GM18507 (cell line): ENCODE results near the gene MB21D2.
"Not testable (repeated sequence)": the region's sequence is repeated elsewhere in the genome, so short reads cannot be mapped to it uniquely, and the experiment has no call there.

Experiments used
- DNase-seq: peaks from one replicate; pipeline ENCODE4 v3.0.0; 2011; ENCODE audit warnings: low read depth; ENCODE audit not compliant: insufficient read length; ENCODE audit errors: extremely low spot score
- FAIRE-seq: peaks from 2 replicates; lab custom pipeline; 2011; peaks lifted over from hg19 to GRCh38; lab: Jason Lieb, UNC

Gene MB21D2

DNA sequence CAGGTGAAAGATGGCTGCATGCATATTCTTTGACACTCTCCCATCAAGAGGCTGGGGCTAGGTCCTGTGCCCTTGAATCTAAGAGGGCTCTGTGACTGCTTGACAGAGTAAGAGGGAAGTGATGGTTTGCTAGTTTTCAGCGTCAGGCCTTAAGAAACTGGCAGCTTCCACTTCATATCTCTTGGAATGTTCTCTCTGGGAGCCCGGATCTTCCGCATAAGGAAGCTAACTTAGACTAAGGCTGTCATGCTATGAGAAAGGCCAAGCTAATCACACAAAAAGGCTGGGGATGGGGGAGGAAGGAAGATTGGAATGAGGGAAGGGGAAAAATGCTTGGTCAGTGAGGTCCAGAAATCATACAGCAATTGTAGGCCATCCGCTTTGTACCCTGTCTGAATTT, 50.0 kb downstream of the MB21D2 start:
- DNase-seq (no peak), FAIRE-seq (no peak)

DNA sequence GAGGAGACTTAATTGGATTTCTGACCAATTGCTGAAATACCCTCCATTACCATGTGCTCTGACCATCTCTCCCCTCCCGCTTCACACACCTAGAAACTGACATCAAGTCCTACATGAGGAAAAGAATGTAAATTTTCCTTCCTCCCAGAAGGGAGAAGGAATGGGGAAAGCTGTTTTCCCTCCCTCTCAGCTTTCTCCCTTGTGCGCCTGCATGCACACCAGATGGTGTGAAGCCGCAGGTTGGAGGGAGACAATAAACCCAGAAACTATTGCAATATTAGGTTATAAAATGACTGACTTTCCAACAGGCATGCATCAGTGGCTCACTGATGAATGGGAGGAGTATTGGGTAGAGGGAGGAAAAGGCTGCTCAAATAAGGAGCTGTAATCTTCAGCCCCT, 50.9 kb downstream of the MB21D2 start:
- FAIRE-seq (no peak), DNase-seq (no peak)

DNA sequence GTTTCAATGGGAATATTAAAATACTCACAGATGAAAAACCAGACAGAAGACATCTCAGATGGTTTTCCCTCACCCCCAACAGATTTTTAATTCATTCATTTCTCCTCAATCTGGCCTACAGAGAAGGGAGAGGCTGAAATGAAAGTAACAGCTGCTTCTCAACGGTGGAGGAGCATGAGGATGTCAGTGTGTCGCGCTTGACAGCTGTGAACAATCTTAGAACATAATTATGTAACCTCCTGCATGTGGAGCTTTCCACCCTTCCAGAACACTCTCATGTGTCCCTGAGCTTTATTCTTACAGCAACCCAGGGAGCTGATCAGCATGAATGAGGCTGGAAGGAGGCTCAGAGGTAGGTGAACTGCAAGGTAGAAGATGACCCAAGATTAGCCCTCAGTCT, 52.7 kb downstream of the MB21D2 start:
- FAIRE-seq, result peak; percentile 87
- no peak for DNase-seq

DNA sequence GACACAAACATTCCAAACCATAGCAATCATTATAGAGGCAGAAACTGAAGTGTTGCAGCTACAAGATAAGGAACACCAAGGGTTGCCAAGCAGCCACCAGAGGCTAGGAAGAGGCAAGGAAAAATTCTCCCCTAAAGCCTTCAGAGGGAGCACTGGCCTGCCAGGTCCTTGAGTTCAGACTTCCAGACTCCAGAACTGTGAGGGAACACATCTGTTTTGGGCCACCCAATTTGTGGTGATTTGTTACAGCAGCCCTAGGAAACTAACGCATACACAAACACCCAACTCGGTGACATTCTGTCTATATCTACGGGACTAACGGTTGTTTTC, 54.6 kb downstream of the MB21D2 start:
- FAIRE-seq (no peak), DNase-seq (no peak)

DNA sequence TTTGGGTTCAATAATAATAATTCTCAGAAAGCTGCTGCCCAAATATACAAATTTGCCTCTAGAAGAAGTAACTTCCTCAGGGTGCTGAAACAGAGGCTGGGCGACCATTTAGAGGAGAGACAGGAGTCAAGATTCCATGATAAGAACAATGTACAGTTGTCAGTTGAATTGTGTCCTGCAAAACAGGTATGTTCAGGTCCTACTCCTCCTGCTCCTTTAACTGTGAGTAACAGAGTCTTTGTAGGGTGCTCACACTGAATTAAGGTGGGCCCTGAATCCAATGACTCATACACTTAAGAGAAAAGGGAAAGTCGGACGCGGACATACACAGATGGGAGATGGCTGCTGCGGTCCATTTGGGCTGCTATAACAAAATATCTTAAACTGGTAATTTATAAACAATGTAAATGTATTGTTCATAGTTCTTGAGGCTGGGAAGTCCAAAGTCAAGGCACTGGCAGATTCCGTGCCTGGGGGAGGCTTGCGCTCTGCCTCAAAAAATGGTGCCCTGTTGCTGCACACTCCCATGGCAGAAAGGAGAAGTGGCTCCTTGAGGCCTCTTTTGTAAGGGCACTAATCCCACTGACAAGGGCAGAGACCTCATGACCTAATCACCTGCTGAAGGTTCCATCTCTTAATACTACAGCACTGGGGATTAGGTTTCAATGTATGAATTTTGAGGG, 55.1 kb downstream of the MB21D2 start:
- DNase-seq, result no peak
- no peak for FAIRE-seq

DNA sequence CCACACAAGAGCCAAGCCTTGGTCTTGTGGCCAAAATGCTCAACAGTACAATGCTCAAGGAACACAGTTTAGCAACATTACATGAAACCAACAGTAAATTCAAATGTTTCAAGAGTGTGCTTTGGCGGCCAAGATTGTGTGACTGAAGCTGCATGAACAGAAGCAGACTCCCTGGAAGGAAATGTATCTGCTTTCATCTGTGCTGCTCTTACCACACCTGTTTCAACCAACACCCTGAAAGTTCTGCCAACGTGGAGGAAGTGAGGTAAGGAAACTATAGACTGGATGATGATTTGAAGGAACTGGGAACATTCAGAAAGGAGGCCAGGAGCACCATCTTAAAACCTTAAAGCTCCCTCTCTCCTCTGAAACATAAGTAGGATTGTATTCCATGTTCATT, 55.7 kb downstream of the MB21D2 start:
- FAIRE-seq (peak; percentile 65), DNase-seq (no peak)

DNA sequence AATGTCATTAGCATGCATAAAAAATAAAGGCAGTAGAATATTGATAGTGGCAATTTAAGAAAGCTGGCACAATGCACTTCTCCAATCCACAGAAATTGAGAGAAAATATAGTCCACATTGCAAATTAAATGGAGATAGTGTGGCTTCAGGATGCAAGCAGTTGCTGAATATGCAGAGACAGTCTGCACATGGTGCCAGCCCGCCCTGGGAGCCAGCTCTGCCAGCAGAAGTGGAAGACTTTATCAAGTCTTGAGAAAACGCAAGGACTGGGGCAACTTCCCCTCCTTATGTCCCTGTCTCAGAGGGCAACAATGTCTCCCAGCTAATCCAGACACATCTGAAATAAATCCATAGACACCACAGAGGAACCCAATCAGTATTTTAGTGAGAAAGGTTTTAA, 57.2 kb downstream of the MB21D2 start:
- DNase-seq (no peak), FAIRE-seq (no peak)

DNA sequence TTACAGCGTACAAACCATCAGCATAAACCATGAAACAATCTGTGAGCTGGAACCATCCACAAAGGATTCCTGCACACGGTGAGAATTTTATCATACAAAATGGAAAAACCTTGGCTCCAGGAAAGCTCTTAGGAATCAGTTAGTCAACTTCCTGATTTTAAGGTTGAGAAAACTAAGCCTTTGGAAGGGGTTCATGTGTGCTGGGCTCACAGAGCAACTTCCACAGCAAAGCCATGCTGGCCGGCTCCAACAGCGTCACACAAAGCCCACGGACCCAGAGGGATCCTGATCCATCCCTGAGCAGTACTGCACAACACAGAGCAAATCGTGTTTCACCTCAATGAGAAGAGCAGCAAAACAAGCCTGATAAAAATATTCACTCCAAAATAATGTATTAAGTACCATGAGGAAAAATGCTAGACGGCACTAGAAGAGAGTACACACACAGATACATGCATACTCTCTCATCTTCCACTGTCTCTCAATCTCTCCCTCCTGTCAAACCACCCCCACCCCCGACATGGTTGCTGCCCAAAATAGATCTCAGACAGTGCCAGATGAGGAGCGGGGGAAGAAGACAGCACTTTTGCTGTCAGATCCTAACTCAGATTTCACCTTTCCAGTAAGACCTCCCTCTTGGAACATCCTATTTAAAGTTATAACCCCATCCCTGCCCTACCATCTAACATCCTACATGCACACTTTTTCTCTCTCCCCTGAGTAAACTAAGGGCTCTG, 58.6 kb downstream of the MB21D2 start:
- FAIRE-seq (no peak), DNase-seq (no peak)

DNA sequence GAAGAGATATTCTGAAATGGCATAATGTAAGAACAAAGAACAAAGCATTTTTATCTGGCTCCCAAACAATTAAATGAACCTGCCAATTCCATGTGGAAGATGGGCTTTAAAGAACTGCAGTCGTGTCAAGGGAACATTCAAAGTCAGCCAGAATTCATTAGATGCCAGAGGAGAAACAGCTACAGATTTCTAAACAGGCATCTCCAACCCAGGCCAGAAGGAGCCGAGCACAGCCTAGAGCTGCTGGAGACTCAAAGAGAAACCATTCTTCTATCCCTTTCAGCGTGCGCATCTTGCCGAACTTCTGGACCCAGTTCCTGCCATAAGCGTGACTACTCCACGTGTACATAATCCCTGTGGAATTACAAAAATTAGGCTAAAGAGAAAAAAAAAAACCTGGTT, 60.4 kb downstream of the MB21D2 start:
- FAIRE-seq, result no peak
- DNase-seq, result no peak

DNA sequence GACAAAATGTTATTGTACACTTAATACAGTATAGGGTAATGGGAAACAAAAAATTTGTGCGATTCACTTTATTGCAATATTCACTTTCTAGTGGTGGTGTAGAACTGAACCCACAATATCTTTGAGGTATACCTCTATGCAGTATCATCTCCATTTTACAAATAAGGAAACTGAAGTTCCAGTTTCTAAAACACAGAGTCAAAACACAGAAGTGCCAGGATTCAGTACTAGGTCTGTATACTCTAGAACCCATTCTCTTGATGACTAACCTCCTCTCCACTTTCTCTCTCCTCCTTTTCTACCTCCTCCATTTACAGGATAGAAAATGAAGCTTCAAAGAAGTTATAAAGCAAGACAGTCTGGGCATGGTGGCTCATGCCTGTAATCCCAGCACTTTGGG, 62.2 kb downstream of the MB21D2 start:
- no peak for DNase-seq
- FAIRE-seq, result peak; percentile 35

DNA sequence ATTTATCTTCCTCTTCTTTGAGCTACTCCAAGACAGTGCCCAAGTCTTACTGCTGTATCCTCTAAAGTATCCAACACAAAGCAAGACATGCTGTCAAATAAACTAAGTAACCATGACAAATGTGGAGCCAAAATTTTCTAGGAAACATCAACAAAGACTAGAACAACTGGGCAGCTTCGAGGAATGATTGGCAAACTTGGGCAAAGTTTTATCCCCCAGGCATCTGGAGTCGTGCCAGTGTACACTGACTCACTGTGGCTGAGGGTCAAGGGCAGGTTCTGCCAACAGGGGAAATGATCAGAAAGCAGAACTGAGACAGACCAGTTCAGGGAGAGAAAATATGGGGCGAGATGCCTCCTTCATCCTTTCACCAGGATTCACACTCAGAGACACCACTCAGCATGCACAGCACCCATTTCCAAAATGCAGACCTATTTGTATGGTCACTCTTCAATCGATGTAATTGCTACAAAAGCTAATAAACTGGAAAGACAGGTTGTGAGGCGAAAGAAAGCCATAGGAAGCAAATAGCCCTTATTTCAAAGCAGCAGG, 65.8 kb downstream of the MB21D2 start:
- peak; percentile 81 for FAIRE-seq
- DNase-seq, result no peak

DNA sequence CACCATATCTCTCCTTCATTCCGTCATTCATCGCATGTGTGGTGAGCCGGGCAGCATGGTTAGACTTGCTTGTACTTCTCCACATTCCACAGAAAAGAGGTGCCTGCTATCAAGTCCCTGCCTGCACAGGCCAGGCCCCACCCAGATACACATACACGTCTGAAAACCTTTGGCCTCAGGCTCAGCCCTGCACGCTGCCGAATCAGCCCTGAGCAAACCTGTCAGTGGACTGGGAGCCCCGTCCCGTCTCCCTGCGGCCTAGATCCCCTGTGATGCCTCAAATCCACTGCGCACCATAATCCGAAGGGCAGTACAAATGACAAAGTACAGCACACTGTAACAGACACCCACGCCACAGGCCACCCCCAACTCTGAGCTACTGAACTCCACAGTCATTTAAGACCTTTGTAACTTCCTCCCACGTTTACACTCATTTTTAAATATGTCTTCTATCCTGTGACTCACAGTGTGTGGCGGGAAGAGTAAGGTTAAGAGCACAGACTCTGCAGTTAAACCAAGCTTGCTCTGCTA, 67.1 kb downstream of the MB21D2 start:
- FAIRE-seq (peak; percentile 79), DNase-seq (no peak)

DNA sequence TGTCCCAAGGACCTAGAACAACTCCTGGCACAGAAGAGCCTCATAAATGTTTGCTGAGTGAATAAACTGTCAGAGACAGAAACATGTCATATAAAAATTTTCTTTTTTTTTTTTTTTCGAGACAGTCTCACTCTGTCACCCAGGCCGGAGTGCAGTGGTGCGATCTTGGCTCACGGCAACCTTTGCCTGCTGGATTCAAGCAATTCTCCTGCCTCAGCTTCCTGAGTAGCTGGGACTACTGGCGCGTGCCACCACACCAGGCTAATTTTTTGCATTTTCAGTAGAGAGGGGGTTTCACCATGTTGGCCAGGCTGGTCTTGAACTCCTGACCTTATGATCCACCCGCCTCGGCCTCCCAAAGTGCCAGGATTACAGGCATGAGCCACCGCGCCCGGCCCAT, 67.8 kb downstream of the MB21D2 start:
- peak; percentile 18 for FAIRE-seq
- DNase-seq, result not testable (repeated sequence)

DNA sequence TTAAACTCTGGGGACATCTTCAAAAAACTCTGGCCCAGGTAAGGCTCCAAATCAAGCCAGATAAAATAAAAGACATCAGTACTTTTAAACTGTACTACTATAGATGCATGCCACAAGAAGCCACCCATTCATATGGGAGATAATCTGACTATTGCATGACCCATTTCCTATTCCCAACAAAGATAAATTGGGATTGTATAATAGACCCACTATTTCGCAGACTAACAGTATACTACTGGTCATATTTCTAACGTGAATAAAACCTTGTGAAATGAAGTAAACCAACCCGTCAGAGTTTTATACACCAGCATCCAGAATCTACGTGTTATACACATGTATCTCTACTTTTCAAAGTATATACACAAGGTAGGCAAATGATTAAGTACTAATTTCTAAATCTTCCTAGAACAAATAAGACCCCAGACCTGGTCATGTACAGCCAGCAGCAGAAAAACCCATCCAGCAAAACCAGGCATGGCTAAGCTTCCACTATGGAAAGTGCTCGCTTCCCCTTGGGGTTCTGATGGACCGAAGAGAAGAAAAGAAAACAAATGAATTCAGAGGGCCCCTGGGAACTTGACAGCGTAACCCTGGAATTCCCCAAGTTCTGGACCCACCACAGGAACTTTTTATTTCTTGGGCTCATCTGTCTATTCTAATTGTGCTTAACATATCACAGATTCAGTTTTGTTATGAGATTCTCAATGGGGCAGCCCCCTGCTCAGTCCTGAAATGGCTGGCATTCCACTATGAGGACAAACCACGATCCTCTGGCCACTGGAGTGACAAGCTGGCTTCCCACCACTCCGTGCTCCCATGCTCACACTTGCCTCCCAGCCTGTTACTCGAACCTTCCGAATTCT, 69.1 kb downstream of the MB21D2 start:
- DNase-seq, result no peak
- peak; percentile 75 for FAIRE-seq

DNA sequence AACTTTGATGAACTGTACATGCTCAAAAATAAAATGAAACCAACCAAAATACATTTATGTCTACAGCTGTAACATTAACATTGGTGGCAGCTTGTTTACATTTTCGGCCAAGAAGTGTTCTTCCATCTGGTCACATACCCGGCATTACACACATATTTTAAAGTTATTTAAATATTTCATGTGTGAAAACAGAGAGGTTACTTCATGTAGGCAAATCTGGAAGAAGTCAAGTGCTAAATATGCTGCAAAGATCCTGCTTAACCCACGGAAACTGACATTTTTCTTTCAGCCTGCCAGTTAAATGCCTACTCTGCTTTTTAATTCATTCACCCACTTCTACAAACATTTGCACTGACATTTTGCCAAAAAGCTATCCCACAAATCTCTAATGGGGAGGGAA, 69.7 kb downstream of the MB21D2 start:
- no peak for DNase-seq

DNA sequence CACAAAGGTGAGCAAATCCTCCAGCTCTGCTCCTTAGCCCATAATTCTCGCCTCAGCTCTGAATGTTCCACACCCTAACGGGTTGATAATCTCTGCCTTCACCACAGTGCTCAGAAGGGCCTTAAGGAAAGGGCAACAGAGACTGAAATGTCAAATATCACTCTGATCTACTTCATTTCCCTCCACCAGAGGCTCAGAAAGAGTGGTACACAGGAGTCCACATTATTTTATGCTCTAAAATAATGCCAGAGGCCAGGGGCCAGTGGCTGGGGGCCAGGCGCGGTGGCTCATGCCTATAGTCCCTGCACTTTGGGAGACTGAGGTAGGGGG, 72.2 kb downstream of the MB21D2 start:
- no peak for DNase-seq
- no peak for FAIRE-seq

More for the DNA sequence above, 69.7 kb downstream of the MB21D2 start:
- FAIRE-seq, result peak; percentile 55

DNA sequence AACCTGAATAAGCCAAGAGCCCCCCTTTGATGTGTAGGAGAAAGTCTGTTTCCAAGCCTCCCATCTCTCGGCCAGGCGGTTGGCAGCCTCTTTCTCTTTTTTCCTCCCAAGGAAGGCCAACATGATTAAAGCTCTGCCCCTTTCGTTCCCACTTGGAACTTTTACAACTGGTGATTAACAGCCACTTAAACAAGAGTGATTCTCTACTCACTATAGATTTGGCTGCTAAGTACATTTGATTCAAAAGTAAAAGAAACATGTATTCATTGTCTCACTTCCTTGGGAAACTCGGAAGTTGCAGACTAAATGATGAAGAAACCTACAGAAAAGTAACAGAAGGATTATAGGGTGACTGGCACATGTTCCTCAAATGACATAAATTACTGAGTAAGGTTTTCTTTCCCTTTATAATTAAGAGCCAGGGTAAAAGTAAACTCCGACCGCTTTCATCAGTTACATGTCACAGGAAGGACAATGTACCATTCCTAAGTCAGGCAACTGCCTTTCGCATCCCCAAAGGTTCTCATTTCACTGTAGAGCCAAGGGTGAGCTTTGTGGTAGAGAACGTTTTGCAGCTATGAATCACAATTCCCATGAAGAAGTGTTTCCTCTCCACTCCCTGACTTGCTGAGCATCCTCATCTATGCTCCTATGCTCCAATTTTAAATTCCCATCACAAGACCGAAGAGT, 72.7 kb downstream of the MB21D2 start:
- DNase-seq, result no peak
- no peak for FAIRE-seq

DNA sequence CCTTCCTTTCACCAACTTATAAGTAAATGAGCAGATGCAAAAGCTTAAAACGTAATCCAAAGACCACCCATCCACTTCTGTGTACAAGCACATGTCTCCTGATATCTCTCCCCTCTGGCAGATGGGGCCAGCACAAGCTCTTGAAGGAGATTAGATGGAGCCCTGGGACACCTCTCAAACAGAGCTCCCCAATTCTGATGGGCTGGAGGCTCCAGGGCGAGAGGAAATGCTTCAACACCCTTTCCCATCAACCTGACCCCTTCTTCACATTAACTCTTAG, 73.2 kb downstream of the MB21D2 start:
- DNase-seq (no peak), FAIRE-seq (no peak)

DNA sequence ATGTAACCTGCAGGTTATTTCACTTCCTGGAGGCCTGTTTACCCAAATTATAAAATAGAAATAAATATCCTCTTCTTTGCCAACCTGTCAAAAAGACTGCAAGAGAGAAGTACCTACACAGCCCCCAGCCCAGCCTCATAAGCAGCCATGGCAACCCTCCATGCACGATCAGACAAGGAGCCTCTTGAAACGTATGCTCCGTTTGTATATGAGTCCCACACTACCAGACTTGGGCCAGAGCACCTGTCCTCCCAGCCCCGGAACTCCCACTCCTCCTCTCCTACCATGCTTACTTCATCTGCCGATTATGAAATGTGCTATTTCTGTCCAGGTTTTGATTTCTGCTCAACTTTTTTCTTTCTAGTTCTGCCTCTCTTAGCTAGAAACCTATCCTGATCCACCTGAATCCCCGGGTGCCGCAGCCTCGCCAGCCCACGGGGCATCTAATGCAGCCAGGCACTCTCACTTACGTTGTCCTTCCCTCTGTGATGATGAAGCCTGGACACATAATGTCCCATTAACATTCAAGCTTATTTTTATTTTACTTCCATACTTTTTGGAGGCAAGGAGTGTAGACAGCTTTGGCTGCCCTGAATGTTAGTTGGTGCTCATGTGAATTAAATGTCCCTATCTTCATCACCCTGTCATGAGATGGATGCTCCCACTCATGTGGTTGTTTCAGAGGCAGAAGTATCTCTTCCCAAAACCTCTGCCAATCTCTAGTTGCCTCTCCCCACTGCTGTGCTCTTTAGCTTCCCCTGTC, 73.8 kb downstream of the MB21D2 start:
- FAIRE-seq (no peak), DNase-seq (no peak)
